PC-9 (cell line): ENCODE results near the gene CDCA7L.

Experiments
- EZH2 ChIP-seq: fragments of 200-600 bp; sonication (generic); IDR thresholded peaks from 2 replicates; pipeline ENCODE4 v1.8.0; 2017; ENCODE audit warnings: antibody characterized with exemption, low read depth
- TF ChIP-seq, protein P1 (sequence below): fragments of 200-600 bp; sonication (generic); conservative IDR thresholded peaks from 2 replicates; pipeline ENCODE4 v1.6.1; 2017; ENCODE audit warnings: mixed run types, antibody characterized with exemption, mild to moderate bottlenecking, moderate library complexity

DNA sequence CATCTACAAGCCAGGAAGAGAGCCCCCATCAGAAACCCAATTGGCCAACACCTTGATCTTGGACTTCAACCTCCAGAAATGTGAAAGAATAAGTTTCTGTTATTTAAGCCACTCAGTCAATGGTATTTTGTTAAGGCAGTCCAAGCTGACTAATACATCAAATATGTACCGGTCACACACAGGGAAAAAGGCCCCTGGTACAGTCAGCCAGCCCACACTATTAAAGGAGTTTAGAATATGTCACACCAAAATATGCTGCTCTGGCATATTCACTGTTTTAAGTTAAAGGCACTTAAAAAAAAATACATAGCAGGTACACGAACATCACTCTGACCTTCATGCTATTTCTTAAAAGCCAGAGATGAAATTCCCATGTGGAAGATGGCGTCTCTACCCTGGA is 15.2 kb upstream of the CDCA7L start:
- TF ChIP-seq, protein P1, sequence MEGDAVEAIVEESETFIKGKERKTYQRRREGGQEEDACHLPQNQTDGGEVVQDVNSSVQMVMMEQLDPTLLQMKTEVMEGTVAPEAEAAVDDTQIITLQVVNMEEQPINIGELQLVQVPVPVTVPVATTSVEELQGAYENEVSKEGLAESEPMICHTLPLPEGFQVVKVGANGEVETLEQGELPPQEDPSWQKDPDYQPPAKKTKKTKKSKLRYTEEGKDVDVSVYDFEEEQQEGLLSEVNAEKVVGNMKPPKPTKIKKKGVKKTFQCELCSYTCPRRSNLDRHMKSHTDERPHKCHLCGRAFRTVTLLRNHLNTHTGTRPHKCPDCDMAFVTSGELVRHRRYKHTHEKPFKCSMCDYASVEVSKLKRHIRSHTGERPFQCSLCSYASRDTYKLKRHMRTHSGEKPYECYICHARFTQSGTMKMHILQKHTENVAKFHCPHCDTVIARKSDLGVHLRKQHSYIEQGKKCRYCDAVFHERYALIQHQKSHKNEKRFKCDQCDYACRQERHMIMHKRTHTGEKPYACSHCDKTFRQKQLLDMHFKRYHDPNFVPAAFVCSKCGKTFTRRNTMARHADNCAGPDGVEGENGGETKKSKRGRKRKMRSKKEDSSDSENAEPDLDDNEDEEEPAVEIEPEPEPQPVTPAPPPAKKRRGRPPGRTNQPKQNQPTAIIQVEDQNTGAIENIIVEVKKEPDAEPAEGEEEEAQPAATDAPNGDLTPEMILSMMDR, result no peak
- TF ChIP-seq EZH2, result no peak
